ENCODE measurements around the gene KCNAB2. TPM values are rescaled to one million over a fixed set of nuclear protein-coding genes. Genes with fewer than 3 reads are reported as not detected.
"Not testable (repeated sequence)": the region's sequence is repeated elsewhere in the genome, so short reads cannot be mapped to it uniquely, and the experiment has no call there.

KCNAB2 gene
- total RNA-seq, 4 donors from 2014 or later = 9.9 to 42.2 (median 17.0) TPM

DNA sequence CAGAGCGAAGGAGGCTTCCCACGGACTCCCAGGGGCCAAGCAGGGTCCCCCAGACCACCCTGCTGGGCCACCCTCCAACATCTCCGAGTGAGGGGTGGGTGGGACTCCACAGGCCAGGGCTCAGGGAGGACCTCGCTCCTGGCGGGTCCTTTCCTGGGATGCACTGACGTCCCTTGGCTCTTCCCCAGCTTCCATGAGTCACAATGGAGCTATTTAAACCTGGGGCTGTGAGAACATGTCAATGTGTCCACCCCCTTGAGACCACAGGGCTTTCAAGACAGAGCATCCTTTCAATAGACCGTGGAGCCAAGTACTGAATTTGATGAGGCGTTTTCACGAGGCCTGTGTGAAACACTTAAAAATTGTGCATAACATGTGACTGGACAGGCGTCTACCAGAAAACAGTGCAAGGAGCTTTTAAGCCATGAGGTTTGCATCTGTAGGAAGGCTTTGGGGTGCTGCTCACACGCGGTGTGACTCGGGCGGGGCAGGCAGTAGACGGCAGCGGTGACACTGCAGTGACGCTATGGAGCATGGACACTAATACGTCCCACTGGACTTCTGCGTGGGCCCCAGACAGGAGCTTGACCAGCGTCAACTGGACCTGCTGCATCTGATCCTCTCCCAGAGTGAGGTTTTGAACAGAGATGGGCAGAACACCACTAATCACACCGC lies 29.4 kb upstream of the KCNAB2 start:
- no peak for ATAC-seq (ENCODE audit: low FRiP score)

GRCh38 chr1:6017654-6018053 lies 28.0 kb upstream of the KCNAB2 start:
- DNase-seq (ENCODE audit: low spot score); ATAC-seq (ENCODE audit: low FRiP score): not testable (repeated sequence)

More for the DNA sequence above, 29.4 kb upstream of the KCNAB2 start:
- no peak for DNase-seq (ENCODE audit: low spot score)
- TF ChIP-seq CTCF (IDR thresholded peaks at IDR 0.05) = no peak

- ATAC-seq (ENCODE audit: low FRiP score) (no peak), DNase-seq (ENCODE audit: low spot score) (no peak)
- TF ChIP-seq CTCF (IDR thresholded peaks at IDR 0.05) = no peak
These were observed 26.4 kb upstream of the KCNAB2 start for GRCh38 chr1:6019166-6019845.

DNA sequence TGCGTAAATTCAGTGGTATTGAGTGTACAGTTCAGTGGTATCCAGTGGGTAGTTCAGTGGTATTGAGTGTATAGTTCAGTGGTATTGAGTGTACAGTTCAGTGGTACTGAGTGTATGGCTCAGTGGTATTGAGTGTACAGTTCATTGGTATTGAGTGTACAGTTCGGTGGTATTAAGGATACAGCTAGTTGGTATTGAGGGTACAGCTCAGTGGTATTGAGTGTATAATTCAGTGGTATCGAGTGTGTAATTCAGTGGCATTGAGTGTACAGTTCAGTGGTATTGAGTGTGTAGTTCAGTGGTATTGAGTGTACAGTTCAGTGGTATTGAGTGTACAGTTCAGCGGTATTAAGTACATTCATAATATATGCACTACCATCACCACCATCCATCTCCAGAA lies 23.5 kb upstream of the KCNAB2 start:
- no peak for TF ChIP-seq CTCF (IDR thresholded peaks at IDR 0.05)
- ATAC-seq (ENCODE audit: low FRiP score) = no peak

DNA sequence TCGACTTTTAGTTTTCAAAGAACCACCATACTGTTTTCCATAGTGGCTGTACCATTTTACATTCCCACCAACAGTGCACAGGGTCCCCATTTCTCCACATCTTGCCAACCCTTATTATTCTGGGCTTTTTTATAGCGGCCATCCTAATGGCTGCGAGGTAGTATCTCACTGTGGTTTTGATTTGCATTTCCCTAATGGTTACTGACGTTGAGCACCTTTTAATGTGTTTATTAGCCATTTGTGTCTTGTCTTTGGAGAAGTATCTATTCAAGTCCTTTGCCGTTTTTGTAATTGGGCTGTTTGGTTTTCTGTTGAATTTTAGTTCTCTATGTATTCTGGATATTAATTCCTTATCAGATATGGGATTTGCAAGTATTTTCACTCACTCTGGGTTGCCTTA lies 22.3 kb upstream of the KCNAB2 start:
- DNase-seq (ENCODE audit: low spot score) (no peak), ATAC-seq (ENCODE audit: low FRiP score) (no peak)
- TF ChIP-seq CTCF (IDR thresholded peaks at IDR 0.05) = no peak

More for the DNA sequence above, 23.5 kb upstream of the KCNAB2 start:
- no peak for DNase-seq (ENCODE audit: low spot score)

DNA sequence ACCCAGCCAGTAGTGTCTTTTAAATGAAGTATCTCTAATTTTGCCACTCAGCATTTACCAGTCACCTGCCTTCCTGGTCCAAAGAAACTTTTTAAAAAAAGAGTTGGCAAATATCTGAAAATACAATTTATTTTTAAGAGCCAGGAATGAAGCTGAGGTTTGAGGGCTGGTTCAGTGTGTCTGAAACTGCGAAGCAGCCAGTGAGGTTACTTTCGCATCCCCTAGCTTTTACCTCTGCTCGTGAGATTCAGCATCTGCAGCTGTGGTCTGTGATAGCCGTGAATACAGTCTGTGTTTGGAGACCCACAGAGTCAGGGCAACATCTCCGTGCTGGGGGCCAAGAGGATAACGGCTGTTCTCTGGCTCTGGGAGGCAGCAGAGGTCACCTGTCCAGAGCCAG lies 21.3 kb upstream of the KCNAB2 start:
- DNase-seq (ENCODE audit: low spot score) (no peak), ATAC-seq (ENCODE audit: low FRiP score) (no peak)
- no peak for TF ChIP-seq CTCF (IDR thresholded peaks at IDR 0.05)

DNA sequence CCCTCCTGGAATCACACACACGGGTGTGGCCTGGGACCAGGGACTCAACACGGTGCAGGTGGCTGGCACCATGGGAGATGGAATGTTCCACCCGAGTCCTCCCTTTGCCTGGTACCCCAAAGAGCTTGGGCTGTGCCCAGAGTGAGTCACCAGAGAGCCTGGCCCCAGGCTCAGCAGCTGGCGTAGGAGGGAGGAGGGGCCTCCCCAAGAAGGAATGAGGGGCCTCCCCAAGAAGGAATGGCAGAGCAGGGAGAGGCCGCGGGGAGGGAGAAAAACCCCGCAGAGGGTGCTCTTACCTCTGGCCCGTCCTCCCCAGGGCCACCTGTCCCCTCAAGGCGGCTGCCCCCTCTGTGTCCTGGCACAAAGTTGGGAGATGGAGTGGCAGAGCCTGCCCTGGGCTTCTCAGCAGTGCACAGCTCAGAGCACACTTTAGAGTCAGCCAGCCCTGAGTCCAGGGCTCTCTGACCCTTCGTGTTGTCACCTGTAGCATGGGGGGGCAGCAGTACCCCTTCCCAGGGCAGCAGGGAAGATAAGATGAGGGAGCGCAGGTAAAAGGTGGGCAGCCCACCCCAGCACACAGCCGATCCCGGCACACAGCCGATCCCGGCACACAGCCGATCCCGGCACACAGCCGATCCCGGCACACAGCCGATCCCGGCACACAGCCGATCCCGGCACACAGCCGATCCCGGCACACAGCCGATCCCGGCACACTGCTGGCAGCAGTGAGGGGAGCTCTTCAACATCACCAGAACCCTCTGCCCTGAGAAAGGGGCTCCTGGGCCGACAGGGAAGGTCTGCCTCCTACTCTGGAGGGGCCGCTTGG lies 20.2 kb upstream of the KCNAB2 start:
- DNase-seq (ENCODE audit: low spot score) = no peak
- ATAC-seq (ENCODE audit: low FRiP score) = peak; percentile 87
- TF ChIP-seq CTCF (IDR thresholded peaks at IDR 0.05) = no peak

Data from omental fat pad (tissue), 4 donors.